Transverse colon (tissue), 4 donors: ENCODE data around the gene PBX4. TPM values are rescaled to one million over a fixed set of nuclear protein-coding genes. Genes with fewer than 3 reads are reported as not detected.

ENCODE experiments used
- DNase-seq: peaks from one replicate; pipeline ENCODE4 v3.0.0-alpha.2; 2019
- H3K27ac ChIP-seq, 4 donors: fragments of 200-600 bp; sonication (generic); 2 replicates each; pipeline ENCODE4 v1.5.1; 2016 to 2018; ENCODE audit warnings: inconsistent platforms in 4 of 4
- H3K27me3 ChIP-seq: fragments of 200-600 bp; sonication (generic); 2 replicates; pipeline ENCODE4 v1.5.1; 2017; ENCODE audit warnings: inconsistent platforms
- H3K36me3 ChIP-seq, 4 donors: fragments of 200-600 bp; sonication (generic); 2 replicates each; pipeline ENCODE4 v1.5.1; 2017 to 2019; ENCODE audit warnings: inconsistent platforms in 4 of 4
- H3K4me1 ChIP-seq, 4 donors: fragments of 200-600 bp; sonication (generic); 2 replicates each; pipeline ENCODE4 v1.5.1; 2017 to 2020; ENCODE audit warnings: inconsistent platforms in 4 of 4
- H3K4me3 ChIP-seq, 4 donors: fragments of 200-600 bp; sonication (generic); 1 replicate in 1 of 4; 2 replicates in 3 of 4; pipeline versions ENCODE4 v1.5.1 to v1.6.1; 2017 to 2019; ENCODE audit warnings: inconsistent platforms in 4 of 4
- H3K9me3 ChIP-seq, 2 donors: fragments of 200-600 bp; sonication (generic); 2 replicates each; pipeline ENCODE4 v1.5.1; 2017 to 2019; ENCODE audit warnings: inconsistent platforms in 2 of 2
- CTCF ChIP-seq, 5 experiments: fragments of 200-600 bp in 3 of 5; fragments of 450-650 bp in 2 of 5; sonication (generic) in 3 of 5; IDR thresholded peaks; 1 replicate in 2 of 5; 2 replicates in 3 of 5; pipeline ENCODE4 v1.5.1; 2016 to 2017; ENCODE audit warnings: antibody characterized with exemption in 5 of 5, inconsistent platforms in 3 of 5, mild to moderate bottlenecking in 2 of 5, moderate library complexity in 1 of 5
- EP300 ChIP-seq: sonication (generic); formaldehyde crosslinking; IDR thresholded peaks from one replicate; pipeline ENCODE4 v1.6.1; 2017; ENCODE audit warnings: antibody characterized with exemption, low read depth
- POLR2A ChIP-seq: fragments of 450-650 bp; IDR thresholded peaks from one replicate; pipeline ENCODE4 v1.6.1; 2016; ENCODE audit warnings: antibody characterized with exemption, mild to moderate bottlenecking, moderate library complexity
- POLR2AphosphoS5 ChIP-seq, 3 donors: sonication (generic); formaldehyde crosslinking; IDR thresholded peaks; one replicate each; pipeline ENCODE4 v1.6.1; 2016; ENCODE audit warnings: antibody characterized with exemption in 3 of 3
- WGBS, 2 donors: methylation state at CpG; one replicate each; pipeline ENCODE4 v1.1.5; 2018; ENCODE audit warnings: low coverage in 1 of 2; 5-methylcytosine and 5-hydroxymethylcytosine counted together
- in situ Hi-C, 4 donors: fragments of 200-750 bp; cut with MboI; loops; one replicate each; pipeline versions ENCODE4 v1.15.0 to v1.15.1; 2017; ENCODE audit warnings: low sequenced_read_pairs in 3 of 4, low pct_ligation_motif_present in 1 of 4, low pct_unique_long_range_greater_than_20kb in 1 of 4
- intact Hi-C: fragments of 100-400 bp; cut with DNase I; formaldehyde crosslinking; loops from one replicate; pipeline ENCODE4 v1.15.1; 2023; ENCODE audit warnings: low total_unique reads
- total RNA-seq, 4 donors: library from RNA; depleted of rRNA; stranded (reverse); fragments of >200 nt; gene quantifications; one replicate each; pipeline ENCODE4 v1.1.0, GENCODE V29; 2016

The PBX4 gene
- total RNA-seq, 4 donors from 2014 or later: 1.9 to 11.9 (median 5.1) TPM

DNA sequence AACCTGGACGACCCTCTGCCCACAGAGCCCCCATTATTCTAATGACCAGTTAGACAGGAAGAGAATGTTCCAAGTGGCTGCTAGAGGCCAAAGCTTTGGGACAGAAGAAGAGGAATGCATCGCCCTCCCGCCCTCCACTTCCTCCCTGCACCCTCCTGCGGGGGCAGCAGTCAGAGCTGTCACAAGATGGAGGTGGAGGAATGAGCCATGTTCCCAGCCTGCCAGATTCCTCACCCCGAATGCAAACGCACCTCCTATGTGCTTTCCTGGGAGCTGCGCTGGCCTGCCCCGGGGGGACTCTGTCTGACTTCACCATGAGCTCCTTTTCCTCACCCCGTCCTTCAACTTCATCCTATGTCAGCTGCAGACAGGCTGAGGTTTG is 88.1 kb downstream of the PBX4 start:
- intact Hi-C loops: loop anchor here (10.0 kb wide), 1 partner anchor 424 kb away; no protein-coding TSS in a partner anchor
- DNase-seq: no peak
- no peak overlapping the region for H3K4me3 ChIP-seq
- in situ Hi-C loops: loop anchor here (5.0 to 25.0 kb wide), 5 partner anchors 107 to 757 kb away; partner anchors contain the start of genes GMIP (in 4 of the 4) and LPAR2 (in 1 of the 4)
- H3K27ac ChIP-seq: no peak overlapping the region
- WGBS, 2 donors: 67 to 69% methylated on average over 5 to 9 of the region's 9 CpGs
- TF ChIP-seq EP300: no peak
- no peak for TF ChIP-seq POLR2A
- TF ChIP-seq POLR2AphosphoS5 (IDR thresholded peaks at IDR 0.05): no peak
- TF ChIP-seq CTCF (IDR thresholded peaks at IDR 0.05): no peak
- H3K4me1 ChIP-seq: peaks cover 0 to 8% (median 7%) of the 10 kb centered on the region in 4 donors
- H3K9me3 ChIP-seq: no peaks in the 10 kb centered on the region
- H3K36me3 ChIP-seq: peaks cover 0 to 8% (median 0%) of the 10 kb centered on the region in 4 donors
- no peaks in the 10 kb centered on the region for H3K27me3 ChIP-seq

DNA sequence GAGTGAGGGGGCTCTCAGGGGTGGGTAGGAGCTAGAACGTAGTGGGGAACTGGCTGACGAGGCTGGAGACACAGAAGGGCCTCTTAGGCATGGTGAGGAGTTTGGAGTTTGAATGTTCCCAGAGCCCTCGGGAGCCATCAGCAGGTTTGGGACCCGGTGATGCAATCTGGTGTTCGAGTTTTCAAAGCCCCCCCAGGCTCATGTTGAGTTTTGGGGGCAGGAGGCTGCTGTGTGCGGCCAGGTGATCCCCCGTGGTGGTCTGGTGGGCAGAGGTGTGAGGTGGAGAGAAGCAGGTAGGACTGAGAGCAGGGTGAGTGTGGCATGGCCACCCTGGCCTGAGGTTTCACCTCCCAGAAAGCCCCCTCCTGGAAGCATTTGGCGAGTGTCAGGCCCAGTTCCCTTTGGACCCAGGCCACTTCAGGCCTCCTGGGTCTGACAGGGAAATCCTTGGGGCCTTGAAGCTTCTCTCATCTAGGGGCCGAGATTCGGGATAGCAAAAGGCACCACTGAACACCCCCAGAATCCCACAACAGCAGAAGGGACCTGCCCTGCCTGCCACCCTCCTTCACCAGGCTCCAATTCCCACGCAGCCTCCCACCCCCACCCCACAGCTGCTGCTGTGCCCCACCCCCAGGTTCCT is 88.6 kb downstream of the PBX4 start:
- Histone ChIP-seq H3K27me3 (no peaks in the 10 kb centered on the region), H3K27ac (no peak overlapping the region), H3K36me3 (peaks cover 0 to 8% (median 0%) of the 10 kb centered on the region in 4 donors), H3K4me3 (no peak overlapping the region), H3K9me3 (no peaks in the 10 kb centered on the region), H3K4me1 (peaks cover 0 to 8% (median 7%) of the 10 kb centered on the region in 4 donors)
- in situ Hi-C loops (loop anchor here (5.0 to 25.0 kb wide), 6 partner anchors 107 to 757 kb away; partner anchors contain the start of genes GMIP (in 4 of the 4) and LPAR2 (in 1 of the 4)), intact Hi-C loops (loop anchor here (5.0 to 10.0 kb wide), 2 partner anchors 425 to 1732 kb away; no protein-coding TSS in a partner anchor)
- DNase-seq: no peak
- no peak for TF ChIP-seq CTCF (IDR thresholded peaks at IDR 0.05)
- TF ChIP-seq POLR2A: no peak
- no peak for TF ChIP-seq POLR2AphosphoS5 (IDR thresholded peaks at IDR 0.05)
- TF ChIP-seq EP300: no peak
- 80% methylated on average over 11 of the region's 11 CpGs; no CpG with 5 or more reads in 1 of the 2 donors for WGBS, 2 donors

DNA sequence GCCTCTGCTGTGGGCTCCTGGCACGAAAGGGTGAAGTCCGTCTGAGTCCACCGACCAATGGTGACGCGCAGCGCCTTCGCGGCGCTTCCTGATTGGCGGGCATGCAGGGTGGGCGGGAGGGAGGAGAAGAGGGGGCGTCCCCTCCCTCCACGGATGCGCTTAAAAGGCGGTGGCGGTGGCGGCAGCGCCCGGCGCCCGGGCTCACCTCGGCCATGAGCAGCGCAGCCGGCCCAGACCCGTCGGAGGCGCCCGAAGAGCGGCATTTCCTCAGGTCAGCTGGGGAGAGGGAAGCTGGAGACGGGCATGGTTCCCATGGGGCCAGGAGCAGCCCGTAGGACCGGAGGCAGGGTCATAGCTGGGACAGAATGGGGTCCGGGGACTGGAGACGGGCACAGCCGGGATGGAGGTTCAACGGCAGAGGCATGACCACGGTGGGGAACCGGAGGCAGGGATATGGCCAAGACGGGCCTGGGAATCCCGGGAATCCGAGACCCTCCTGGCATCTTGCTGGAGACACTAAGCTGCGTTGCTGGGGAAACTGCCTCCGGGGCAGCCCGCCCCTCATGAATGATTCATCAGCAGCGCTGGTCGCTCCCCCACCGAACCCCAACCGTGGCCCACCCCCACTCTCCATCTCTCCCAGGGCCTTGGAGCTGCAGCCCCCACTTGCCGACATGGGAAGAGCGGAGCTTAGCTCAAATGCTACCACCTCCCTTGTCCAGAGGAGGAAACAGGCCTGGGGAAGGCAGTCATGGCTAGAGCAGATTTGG is 89.6 kb downstream of the PBX4 start, which contains the start of gene YJEFN3:
Gene YJEFN3, plus strand, starts transcription at position 191 of the 770 bp plus-strand sequence. Its CDS starts 22 bp downstream, at position 213.
- no peak for DNase-seq
- in situ Hi-C loops (loop anchor here (10.0 to 25.0 kb wide), 4 partner anchors 108 to 758 kb away; partner anchors contain the start of genes GMIP (in 1 of the 4) and LPAR2 (in 1 of the 4)), intact Hi-C loops (loop anchor here (5.0 kb wide), 1 partner anchor 1733 kb away; no protein-coding TSS in a partner anchor)
- 80% methylated on average over 44 of the region's 50 CpGs; no CpG with 5 or more reads in 1 of the 2 donors for whole genome bisulfite sequencing, 2 donors
- no peaks in the 10 kb centered on the region for H3K27me3 ChIP-seq
- TF ChIP-seq EP300: no peak
- no peak for TF ChIP-seq CTCF (IDR thresholded peaks at IDR 0.05)
- no peak for TF ChIP-seq POLR2AphosphoS5 (IDR thresholded peaks at IDR 0.05)
- no peak for TF ChIP-seq POLR2A
- peaks cover 0 to 8% (median 7%) of the 10 kb centered on the region in 4 donors for H3K4me1 ChIP-seq
- peaks cover 0 to 8% (median 0%) of the 10 kb centered on the region in 4 donors for H3K36me3 ChIP-seq
- no peaks in the 10 kb centered on the region for H3K9me3 ChIP-seq
- no peak within 1 kb of the TSS for H3K4me3 ChIP-seq
- H3K27ac ChIP-seq: no peak within 1 kb of the TSS
